ENCODE data around the gene KMT2A.
"Not testable (repeated sequence)": the region's sequence is repeated elsewhere in the genome, so short reads cannot be mapped to it uniquely, and the experiment has no call there.

The KMT2A gene

GRCh38 chr11:118435290-118435892, 901 bp upstream of the KMT2A start:
- peak; percentile 81 for DNase-seq

- DNase-seq = no peak
These were observed 431 bp downstream of the KMT2A start for GRCh38 chr11:118436639-118437207.

DNA sequence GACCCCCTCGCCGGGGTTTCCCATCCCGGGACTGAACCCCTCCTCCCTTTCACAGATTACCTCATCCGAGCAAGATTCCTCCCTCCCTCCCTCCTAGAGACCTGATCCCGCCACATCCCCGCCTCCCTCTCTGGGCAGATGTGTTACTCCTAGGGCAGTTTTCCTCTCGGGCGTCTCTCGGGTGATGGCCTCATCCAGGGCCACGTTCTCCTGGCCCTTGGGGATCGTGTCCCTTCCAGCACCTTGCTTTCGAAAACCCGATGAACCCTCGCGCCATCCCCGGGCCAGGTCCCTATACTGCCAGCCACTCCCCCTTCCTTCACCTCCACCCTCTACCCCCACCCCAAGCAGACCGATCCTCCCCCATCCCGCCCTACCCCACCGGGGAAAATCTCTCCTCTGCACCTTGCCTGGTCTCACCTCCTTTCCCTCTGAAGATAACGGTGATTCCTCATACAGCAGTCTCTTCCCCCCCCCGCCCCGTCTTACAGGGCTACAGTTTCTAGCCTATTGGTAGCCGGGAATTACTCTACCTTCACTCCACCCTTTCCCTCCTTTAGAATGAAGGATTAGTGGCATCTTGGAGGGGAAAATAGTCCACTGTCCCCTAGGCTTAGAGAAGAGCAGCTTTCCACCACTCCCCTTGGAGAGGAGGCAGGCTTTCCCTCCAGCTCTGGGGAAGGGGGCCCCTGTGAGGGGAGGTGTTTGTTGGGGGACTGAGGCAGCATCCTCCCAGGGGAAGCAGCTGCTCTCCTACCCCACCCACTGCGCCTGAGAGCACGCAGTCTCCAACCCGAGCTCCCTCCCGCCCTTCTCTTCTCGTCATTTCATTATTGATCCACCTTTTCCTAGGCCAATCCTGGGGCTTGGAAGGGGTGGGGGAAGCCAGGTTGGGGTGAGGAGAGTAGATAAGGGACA, 1.2 kb downstream of the KMT2A start:
- no peak for DNase-seq

GRCh38 chr11:118438314-118438931, 2.1 kb downstream of the KMT2A start:
- DNase-seq = peak; percentile 35

DNA sequence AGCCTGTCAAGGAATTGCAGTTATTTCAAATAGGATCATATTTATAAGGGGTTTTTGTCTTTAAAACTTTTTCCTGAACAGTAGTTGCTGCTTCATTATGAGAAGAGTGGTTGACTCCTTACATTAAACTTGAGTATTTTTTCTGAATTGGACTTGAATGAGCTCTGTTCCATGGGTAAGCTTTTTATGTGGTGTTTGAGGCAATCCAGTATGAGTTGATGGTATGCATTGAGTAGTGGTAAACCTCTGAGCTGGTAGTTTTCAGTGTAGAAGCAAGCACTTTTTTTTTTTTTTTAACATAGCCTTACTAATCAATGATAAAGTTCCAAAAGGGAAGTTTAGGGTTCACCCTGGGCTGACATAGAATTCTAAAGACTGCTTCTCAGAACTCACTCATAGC, 3.4 kb downstream of the KMT2A start:
- no peak for DNase-seq

- no peak for DNase-seq
These were observed 5.5 kb downstream of the KMT2A start for GRCh38 chr11:118441770-118442275.

DNA sequence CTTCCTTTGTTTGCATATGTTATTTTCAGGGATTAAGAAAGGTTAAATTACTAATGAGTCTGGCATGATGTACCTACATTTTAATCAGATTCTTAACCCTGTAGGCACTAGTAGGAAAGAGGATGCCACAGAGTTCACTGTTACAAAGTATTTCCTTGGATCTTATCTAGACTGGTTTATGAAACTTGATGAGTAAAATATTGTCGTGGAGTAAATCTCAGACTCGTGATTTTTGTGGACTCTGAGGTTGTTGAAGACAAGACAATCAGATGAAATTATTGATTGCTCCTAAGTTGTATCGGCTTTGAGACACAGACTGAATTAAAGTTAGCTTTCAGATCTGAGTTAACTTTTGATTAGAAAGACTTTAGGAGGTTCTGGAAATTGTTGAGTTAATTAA, 6.0 kb downstream of the KMT2A start:
- no peak for DNase-seq

DNA sequence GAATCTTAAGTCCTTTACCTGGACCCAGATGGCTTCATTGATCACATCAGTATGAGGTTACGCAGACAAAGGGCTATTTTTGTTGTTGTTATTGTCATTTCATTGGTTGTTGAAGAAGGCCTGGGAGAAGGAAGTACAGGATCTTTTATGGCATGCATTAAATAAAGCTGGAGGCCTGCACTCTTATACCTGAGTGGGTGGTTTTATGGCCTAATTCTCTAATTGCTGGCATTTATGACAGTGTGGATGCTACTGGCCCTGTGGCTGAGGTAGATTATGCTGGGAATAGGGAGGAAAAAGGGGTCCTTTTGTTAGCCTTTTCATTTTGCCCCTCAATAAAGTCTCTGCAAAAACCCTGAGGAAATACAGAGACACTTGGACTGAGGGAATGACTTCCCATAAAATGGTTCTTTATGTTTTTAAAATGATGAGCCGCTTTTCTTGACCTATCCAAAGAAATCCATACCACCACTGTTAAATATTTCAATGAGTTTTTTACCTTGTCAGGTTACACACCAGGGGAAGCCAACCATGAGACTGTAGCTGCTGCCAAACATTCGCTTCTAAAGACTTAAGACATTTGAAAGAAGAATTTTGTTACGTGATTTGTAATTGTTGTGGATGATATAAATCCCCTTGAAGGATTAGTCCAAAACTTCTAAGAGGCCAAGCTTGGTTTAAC, 6.8 kb downstream of the KMT2A start:
- no peak for DNase-seq

DNA sequence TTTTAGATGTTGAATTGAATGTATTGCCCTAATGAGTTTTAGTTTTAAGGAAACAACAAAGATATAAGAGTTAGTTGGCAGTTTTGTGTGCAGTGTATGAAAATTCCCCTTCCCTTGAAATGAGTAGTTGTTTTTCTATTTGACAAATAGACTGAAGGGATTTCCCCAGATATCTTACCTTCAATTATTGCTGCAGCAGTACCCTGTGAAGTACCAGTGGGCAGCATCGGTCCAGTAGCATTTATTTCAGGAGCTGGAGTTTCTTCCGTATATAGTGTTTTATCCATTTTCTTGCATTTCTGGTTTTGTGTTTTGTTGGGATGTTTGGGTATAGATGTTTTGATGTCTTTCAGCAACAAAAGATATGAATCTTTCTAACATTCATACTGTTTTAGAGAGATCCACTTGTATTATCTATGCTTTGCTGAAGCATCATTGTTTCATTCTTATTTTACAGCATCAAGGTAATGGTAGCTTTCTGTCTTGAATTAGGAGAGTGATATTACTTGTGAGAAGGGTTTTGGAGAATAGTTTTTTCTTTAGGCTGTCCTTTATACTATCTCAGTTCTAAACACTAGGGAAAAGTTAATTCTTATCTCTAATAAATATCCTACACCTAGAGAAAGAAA, 7.4 kb downstream of the KMT2A start:
- DNase-seq = no peak

- no peak for DNase-seq
These were observed 11.1 kb downstream of the KMT2A start for GRCh38 chr11:118447423-118447822.

DNA sequence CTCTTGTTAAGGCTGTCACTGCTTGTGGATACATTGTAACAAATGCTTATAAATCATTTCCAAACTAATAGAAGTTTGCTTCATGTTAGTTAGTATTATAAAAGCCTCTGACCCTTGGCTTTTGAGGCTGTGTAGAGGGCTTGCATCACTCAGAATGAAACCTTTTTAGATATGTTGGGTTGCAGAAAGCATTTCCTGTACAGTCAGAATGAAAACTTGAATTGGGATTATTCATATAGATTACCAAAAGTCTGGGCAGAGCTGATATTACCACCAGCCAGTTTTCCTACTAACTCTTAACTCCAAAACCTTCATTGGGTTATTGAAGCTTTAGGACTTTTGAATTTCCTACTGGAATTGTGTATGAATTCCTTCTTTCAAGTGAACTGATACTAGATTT, 12.0 kb downstream of the KMT2A start:
- DNase-seq = no peak

DNA sequence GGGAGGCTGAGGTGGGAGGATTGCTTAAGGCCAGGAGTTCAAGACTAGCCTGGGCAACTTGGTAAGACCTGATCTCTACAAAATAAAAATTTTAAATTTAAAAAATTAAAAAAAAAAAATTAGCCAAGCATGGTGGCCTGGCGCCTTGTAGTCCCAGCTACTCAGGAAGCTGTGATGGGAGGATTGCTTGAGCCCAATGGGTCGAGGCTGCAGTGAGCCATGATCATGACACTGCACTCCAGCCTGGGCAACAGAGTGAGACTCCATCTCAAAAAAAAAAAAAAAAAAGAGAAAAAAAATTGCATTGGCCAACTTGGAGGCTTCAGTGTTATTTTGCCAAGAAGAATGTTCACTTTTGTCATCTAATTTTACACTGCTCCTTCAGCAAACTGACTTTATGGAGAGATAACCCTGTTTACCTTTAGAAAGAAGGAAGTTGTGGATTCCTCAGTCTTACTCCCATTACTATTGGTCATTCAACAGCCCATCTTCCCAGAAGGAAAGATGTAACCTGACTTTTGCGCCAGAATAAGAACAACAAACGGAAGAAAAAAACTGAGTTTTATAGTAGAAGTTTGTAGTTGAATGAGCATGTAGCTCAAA, 13.1 kb downstream of the KMT2A start:
- no peak for DNase-seq

DNA sequence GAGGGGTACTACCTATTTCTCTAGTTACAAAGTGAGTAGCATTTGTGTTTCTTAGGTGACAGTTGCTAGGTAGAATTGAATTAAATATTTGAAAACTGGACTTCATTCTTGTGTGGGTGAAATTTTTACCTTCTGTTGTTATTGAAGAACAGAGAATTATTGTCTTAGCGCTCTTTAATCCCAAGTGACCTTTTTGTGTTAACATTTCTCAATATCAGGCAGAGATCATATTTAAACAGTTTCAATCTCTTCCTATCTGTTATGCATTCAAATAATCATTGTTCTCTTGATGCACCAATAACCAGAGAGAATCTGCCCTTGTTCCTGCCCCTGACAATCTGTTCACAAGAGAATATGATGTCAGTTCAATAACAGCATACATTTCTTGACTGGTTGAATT, 14.2 kb downstream of the KMT2A start:
- no peak for DNase-seq

- no peak for DNase-seq
These were observed 25.9 kb downstream of the KMT2A start for GRCh38 chr11:118462178-118462577.

- DNase-seq = not testable (repeated sequence)
These were observed 32.7 kb downstream of the KMT2A start for GRCh38 chr11:118468968-118469367.

GRCh38 chr11:118471030-118471429, 34.7 kb downstream of the KMT2A start:
- DNase-seq = no peak

DNA sequence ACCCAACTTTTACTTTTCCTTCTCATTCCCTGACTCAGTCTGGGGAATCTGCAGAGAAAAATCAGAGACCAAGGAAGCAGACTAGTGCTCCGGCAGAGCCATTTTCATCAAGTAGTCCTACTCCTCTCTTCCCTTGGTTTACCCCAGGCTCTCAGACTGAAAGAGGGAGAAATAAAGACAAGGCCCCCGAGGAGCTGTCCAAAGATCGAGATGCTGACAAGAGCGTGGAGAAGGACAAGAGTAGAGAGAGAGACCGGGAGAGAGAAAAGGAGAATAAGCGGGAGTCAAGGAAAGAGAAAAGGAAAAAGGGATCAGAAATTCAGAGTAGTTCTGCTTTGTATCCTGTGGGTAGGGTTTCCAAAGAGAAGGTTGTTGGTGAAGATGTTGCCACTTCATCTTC, 37.2 kb downstream of the KMT2A start:
- DNase-seq = no peak

DNA sequence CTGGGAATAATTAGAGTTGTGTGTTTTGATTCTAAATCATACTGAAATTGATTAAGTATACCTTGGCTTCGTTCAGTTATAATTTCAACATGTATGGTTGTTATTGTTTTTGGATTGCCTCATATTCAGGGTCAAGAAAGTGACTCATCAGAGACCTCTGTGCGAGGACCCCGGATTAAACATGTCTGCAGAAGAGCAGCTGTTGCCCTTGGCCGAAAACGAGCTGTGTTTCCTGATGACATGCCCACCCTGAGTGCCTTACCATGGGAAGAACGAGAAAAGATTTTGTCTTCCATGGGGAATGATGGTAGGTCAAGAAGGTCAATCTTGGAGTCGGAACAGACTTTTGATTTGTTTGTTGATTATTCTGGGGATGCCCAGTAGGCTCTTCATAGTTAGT, 40.4 kb downstream of the KMT2A start:
- no peak for DNase-seq

DNA sequence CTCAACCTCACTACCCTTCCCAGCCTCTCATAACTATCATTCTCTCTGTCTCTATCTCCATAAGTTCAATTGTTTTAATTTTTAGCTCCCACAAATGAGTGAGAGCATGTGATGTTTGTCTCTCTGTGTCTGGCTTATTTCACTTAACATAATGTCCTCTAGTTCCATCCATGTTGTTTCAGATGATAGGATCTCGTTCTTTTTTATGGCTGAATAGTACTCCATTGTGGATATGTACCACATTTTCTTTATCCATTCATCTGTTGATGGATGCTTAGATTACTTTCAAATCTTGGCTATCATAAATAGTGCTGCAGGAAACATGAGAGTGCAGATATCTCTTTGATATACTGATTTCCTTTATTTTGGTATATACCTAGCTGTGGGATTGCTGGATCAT, 44.9 kb downstream of the KMT2A start:
- not testable (repeated sequence) for DNase-seq

DNA sequence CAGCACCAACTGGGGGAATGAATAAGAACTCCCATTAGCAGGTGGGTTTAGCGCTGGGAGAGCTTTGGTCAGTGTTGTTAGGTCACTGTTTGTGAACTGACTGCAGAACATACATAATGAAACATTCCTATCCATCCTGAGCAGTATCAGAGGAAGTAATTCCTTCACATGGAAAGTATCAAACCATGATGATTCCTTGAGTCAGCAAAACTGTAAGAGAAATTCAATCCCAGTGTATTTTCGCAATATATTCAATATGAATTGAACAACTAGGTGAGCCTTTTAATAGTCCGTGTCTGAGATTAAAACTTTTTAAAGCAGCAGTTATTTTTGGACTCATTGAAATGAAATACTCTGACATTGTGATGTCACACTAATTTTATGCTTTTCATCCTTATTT, 48.1 kb downstream of the KMT2A start:
- no peak for DNase-seq

- no peak for DNase-seq
These were observed 49.0 kb downstream of the KMT2A start for GRCh38 chr11:118485273-118485672.

All from COR-L47 (cell line).